SU-DHL-6 (cell line): ENCODE results near the gene PRKN.
"Not testable (repeated sequence)": the region's sequence is repeated elsewhere in the genome, so short reads cannot be mapped to it uniquely, and the experiment has no call there.

Source experiments
- CTCF ChIP-seq: fragments of 200-600 bp; sonication (generic); IDR thresholded peaks from one replicate; pipeline ENCODE4 v1.5.1; 2017; ENCODE audit warnings: antibody characterized with exemption, mild to moderate bottlenecking, low read length, moderate library complexity; ENCODE audit not compliant: insufficient read depth, poor library complexity, severe bottlenecking
- EZH2phosphoT487 ChIP-seq: fragments of 200-600 bp; sonication (generic), shearing (Covaris generic); conservative IDR thresholded peaks from 2 replicates; pipeline ENCODE4 v1.6.1; 2018; ENCODE audit warnings: mild to moderate bottlenecking, antibody characterized with exemption, low read length, moderate library complexity, mixed read lengths

- not testable (repeated sequence) for TF ChIP-seq EZH2phosphoT487, CTCF
Measured at GRCh38 chr6:161313475-161313874, 1414.1 kb downstream of the PRKN start.
